Testis (tissue), 3 donors: Measurements from ENCODE around the gene RIBC2. TPM values are rescaled to one million over a fixed set of nuclear protein-coding genes. Genes with fewer than 3 reads are reported as not detected.

Experiments
- DNase-seq: peaks from one replicate; pipeline ENCODE4 v3.0.0-alpha.2; 2019
- H3K27ac ChIP-seq, 2 donors: fragments of 200-600 bp; sonication (generic); one replicate each; pipeline ENCODE4 v1.5.1; 2019
- H3K27me3 ChIP-seq: fragments of 200-600 bp; sonication (generic); one replicate; pipeline ENCODE4 v1.5.1; 2019
- H3K36me3 ChIP-seq: fragments of 200-600 bp; sonication (generic); one replicate; pipeline ENCODE4 v1.5.1; 2017; ENCODE audit warnings: low read depth; ENCODE audit errors: missing control alignments
- H3K4me1 ChIP-seq: fragments of 200-600 bp; sonication (generic); one replicate; pipeline ENCODE4 v1.5.1; 2019
- H3K4me3 ChIP-seq, 2 donors: fragments of 200-600 bp; sonication (generic); one replicate each; pipeline ENCODE4 v1.5.1; 2017 to 2019
- H3K9me3 ChIP-seq: fragments of 200-600 bp; sonication (generic); one replicate; pipeline ENCODE4 v1.5.1; 2017
- POLR2A ChIP-seq: fragments of 450-650 bp; IDR thresholded peaks from one replicate; pipeline ENCODE4 v1.6.1; 2017; ENCODE audit warnings: antibody characterized with exemption, mild to moderate bottlenecking, moderate library complexity
- WGBS, 2 donors: methylation state at CpG; one replicate each; pipeline ENCODE4 v1.1.5; 2018; 5-methylcytosine and 5-hydroxymethylcytosine counted together
- intact Hi-C: fragments of 100-400 bp; cut with DNase I; formaldehyde crosslinking; loops from one replicate; pipeline ENCODE4 v1.15.1; 2023; ENCODE audit warnings: low total_unique reads
- polyA plus RNA-seq: library from polyadenylated mRNA; stranded (reverse); fragments of 350-450 nt; fragmentation: Illumina TruSeq; extraction: RNeasy Lipid Tissue Mini Kit (QIAGEN cat#74804); gene quantifications from one replicate; pipeline ENCODE4 v1.2.3, GENCODE V29; 2014; ENCODE audit warnings: low read depth, low replicate concordance; ENCODE audit not compliant: insufficient read depth
- total RNA-seq, 2 donors: library from RNA; depleted of rRNA; stranded (reverse); fragments of >200 nt; gene quantifications; one replicate each; pipeline ENCODE4 v1.2.3, GENCODE V29; 2016
- TF ChIP-seq, protein P1 (sequence below), 3 experiments: fragments of 450-650 bp in 2 of 3; fragments of 200-600 bp in 1 of 3; sonication (generic) in 1 of 3; IDR thresholded peaks; one replicate each; pipeline ENCODE4 v1.5.1; 2016 to 2019; ENCODE audit warnings: antibody characterized with exemption in 3 of 3, mild to moderate bottlenecking in 2 of 3, moderate library complexity in 1 of 3

Gene RIBC2
- total and polyA plus RNA-seq, 3 donors from 2014 or later, result 20.3 to 66.7 (median 38.5) TPM

DNA sequence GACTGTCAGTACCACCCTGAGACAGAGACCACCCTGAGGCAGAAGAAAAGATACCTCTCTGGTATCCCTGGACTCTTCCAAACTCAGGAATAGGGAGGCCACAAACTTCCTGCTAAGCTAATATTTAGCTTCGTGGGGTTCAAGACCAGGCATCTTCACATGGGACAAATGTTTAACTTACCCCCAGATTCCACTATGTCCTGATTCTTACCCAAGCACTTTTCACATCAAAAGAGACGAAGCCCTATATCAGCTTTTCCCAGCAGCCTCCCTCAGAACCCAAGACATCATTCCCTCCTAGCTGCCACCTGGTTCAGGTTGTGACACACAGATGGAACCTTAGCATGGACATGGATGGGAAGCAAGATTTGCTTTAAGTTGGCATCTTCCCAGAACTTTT lies 32.1 kb upstream of the RIBC2 start:
- Histone ChIP-seq H3K4me1 (no peaks in the 10 kb centered on the region), H3K27ac (no peak overlapping the region), H3K4me3 (no peak overlapping the region), H3K9me3 (no peaks in the 10 kb centered on the region), H3K27me3 (no peaks in the 10 kb centered on the region), H3K36me3 (no peaks in the 10 kb centered on the region)
- DNase-seq, result no peak
- TF ChIP-seq, protein P1, sequence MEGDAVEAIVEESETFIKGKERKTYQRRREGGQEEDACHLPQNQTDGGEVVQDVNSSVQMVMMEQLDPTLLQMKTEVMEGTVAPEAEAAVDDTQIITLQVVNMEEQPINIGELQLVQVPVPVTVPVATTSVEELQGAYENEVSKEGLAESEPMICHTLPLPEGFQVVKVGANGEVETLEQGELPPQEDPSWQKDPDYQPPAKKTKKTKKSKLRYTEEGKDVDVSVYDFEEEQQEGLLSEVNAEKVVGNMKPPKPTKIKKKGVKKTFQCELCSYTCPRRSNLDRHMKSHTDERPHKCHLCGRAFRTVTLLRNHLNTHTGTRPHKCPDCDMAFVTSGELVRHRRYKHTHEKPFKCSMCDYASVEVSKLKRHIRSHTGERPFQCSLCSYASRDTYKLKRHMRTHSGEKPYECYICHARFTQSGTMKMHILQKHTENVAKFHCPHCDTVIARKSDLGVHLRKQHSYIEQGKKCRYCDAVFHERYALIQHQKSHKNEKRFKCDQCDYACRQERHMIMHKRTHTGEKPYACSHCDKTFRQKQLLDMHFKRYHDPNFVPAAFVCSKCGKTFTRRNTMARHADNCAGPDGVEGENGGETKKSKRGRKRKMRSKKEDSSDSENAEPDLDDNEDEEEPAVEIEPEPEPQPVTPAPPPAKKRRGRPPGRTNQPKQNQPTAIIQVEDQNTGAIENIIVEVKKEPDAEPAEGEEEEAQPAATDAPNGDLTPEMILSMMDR (IDR thresholded peaks at IDR 0.05), result no peak
- no peak for TF ChIP-seq POLR2A
- intact Hi-C loops, result no loop called here
- 95 to 97% methylated on average over 2 of the region's 2 CpGs for WGBS, 2 donors

DNA sequence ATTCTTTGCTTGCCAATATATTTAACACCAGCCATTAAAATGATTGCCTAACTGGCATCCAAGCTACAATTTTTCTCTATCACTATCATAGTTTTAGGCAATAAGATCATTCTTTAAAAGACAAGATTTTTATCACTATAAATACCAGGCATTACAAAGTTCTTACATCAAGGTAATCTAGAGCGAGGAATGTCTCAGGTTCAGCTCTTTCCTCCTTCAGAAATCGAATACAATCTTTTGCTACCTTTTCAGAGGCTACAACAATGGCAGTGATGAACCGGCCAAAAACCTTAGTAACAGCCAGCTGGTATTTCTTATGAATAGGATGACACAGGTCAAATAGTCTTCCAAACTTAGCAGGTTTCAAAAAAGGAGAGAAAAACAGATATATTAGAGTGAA lies 23.9 kb upstream of the RIBC2 start:
- 85 to 94% methylated on average over 3 of the region's 3 CpGs for WGBS, 2 donors
- Histone ChIP-seq H3K36me3 (no peaks in the 10 kb centered on the region), H3K4me3 (no peak overlapping the region), H3K27me3 (no peaks in the 10 kb centered on the region), H3K9me3 (no peaks in the 10 kb centered on the region), H3K27ac (no peak overlapping the region), H3K4me1 (no peaks in the 10 kb centered on the region)
- DNase-seq, result no peak
- TF ChIP-seq POLR2A, result no peak
- TF ChIP-seq, protein P1 (IDR thresholded peaks at IDR 0.05), result no peak
- intact Hi-C loops, result no loop called here

DNA sequence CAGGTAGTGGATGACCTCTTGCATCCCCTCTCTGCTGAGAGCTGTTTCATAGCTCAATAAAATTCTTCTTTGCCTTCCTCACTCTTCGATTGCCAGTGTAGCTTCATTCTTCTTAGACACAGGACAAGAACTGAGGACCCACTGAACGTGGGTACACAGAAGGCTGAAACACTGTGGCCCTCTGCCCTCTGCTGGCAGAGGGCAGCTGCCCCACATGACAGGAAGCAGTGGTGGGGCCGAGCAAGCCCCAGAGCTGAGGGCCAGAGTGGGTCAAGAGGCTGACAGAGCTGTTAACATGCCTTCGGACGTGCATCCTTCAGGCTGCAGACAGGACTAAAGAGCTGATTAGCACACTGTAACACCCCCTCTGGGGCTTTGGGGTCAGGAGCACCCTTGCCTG lies 15.7 kb upstream of the RIBC2 start:
- no peak for DNase-seq
- H3K27me3 ChIP-seq, result no peaks in the 10 kb centered on the region
- no peak for TF ChIP-seq POLR2A
- TF ChIP-seq, protein P1 (IDR thresholded peaks at IDR 0.05), result no peak
- H3K4me1 ChIP-seq, result no peaks in the 10 kb centered on the region
- no peak overlapping the region for H3K4me3 ChIP-seq
- intact Hi-C loops, result no loop called here
- no peaks in the 10 kb centered on the region for H3K36me3 ChIP-seq
- no peaks in the 10 kb centered on the region for H3K9me3 ChIP-seq
- 94 to 95% methylated on average over 3 to 5 of the region's 5 CpGs for WGBS, 2 donors
- no peak overlapping the region for H3K27ac ChIP-seq

DNA sequence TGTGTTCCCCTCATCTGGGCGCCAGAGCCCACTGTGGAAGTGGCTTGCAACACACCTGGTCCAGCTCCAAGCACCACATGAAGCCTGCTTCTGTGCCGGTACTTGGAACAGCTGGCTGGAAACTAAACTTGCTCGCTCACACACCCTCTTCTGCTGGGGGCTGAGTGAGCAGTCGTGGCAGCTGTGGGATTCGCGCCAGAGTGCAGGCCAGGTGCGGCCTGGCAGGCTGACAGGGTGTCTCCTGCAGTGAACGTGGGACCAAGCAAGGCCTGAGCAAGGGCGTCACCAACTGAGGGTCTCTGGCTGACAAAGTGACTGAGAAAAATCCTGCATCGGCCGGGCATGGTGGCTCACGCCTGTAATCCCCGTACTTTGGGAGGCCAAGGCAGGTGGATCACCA lies 15.3 kb upstream of the RIBC2 start:
- TF ChIP-seq POLR2A, result no peak
- TF ChIP-seq, protein P1 (IDR thresholded peaks at IDR 0.05), result no peak
- intact Hi-C loops, result no loop called here
- WGBS, 2 donors, result 94 to 96% methylated on average over 9 to 13 of the region's 13 CpGs

DNA sequence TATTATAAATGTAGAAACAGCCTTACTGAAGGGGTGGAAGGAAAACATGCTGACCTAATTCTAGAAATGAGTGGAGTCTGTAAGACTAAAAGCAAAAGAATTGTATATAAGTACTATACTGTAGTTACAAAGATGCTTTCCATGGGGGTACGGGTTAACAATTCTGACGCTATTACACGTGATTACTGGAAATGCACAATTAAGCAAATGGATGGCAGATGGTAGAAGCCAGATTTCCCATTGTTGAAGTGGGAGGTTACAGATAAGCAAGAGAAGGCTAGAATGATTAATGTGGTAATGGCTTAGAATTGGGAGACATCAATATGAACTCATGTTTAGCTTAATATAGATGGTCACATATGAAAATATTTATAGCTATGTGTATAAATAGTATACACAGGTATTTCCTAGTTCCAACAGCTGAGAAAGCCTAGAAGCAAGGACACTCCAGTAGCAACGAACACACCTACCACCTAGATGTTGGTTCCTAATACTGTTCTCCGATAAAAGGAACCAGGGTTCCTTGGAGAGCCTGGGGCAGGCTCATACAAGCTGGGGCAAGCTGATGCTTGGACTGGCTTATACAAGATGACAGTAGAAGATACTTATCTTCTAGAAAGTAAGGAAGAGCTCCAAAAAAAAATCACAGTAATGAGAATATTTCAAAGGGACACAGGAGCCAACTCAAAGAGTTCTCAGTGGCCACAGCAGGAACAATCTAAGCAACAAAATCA lies 13.6 kb upstream of the RIBC2 start:
- TF ChIP-seq, protein P1 (IDR thresholded peaks at IDR 0.05), result no peak
- TF ChIP-seq POLR2A, result no peak
- Histone ChIP-seq H3K4me1 (no peaks in the 10 kb centered on the region), H3K9me3 (no peaks in the 10 kb centered on the region), H3K36me3 (no peaks in the 10 kb centered on the region), H3K27me3 (no peaks in the 10 kb centered on the region), H3K4me3 (no peak overlapping the region), H3K27ac (no peak overlapping the region)
- 87 to 91% methylated on average over 5 of the region's 5 CpGs for WGBS, 2 donors
- intact Hi-C loops, result no loop called here
- no peak for DNase-seq

More for the DNA sequence above, 15.3 kb upstream of the RIBC2 start:
- Histone ChIP-seq H3K27ac (no peak overlapping the region), H3K9me3 (no peaks in the 10 kb centered on the region), H3K4me3 (no peak overlapping the region), H3K36me3 (no peaks in the 10 kb centered on the region), H3K4me1 (no peaks in the 10 kb centered on the region), H3K27me3 (no peaks in the 10 kb centered on the region)
- no peak for DNase-seq
